GM12878 (cell line): ENCODE results near the gene KRR1. TPM values are rescaled to one million over a fixed set of nuclear protein-coding genes. Genes with fewer than 3 reads are reported as not detected.
A peak's percentile ranks its signal among the peaks of the same experiment; 100 is the strongest.

ENCODE experiments used
- ATAC-seq: fragments of 200-7000 bp; cut with Tn5 transposase; 3 replicates; pipeline ENCODE4 v1.9.1; 2020; ENCODE audit warnings: mild to moderate bottlenecking, moderate library complexity
- BruUV-seq: library from RNA; stranded (reverse); fragments of 400-500 nt; replicated peaks from 2 replicates; lab custom pipeline; 2021; lab: Mats Ljungman, UMichigan
- CTCF ChIA-PET: fragments of 300-600 bp; sonication (Branson Sonifier 250); formaldehyde crosslinking; extraction: SDS; loops from one replicate; lab custom pipeline; 2021; ENCODE audit warnings: inconsistent platforms; lab: Yijun Ruan, JAX
- POLR2A ChIA-PET: fragments of 350-600 bp; formaldehyde crosslinking; extraction: SDS; loops from one replicate; lab custom pipeline; 2021; ENCODE audit warnings: inconsistent platforms; lab: Charles Lee
- RAD21 ChIA-PET: fragments of 300-600 bp; sonication (Branson Sonifier 250); formaldehyde crosslinking; loops from one replicate; lab custom pipeline; 2023; ENCODE audit warnings: antibody characterized with exemption; ENCODE audit not compliant: unreplicated experiment; lab: Charles Lee
- SMC1A ChIA-PET: fragments of 300-600 bp; sonication (Branson Sonifier 250); formaldehyde crosslinking; loops from one replicate; lab custom pipeline; 2023; ENCODE audit not compliant: unreplicated experiment, uncharacterized antibody; lab: Charles Lee
- DNase-seq: peaks from one replicate; pipeline ENCODE4 v3.0.0-alpha.2; 2011; ENCODE audit warnings: low read depth, low spot score
- FAIRE-seq: peaks from 3 replicates; lab custom pipeline; 2011; peaks lifted over from hg19 to GRCh38; lab: Jason Lieb, UNC
- H2AFZ ChIP-seq: 2 replicates; pipeline ENCODE4 v1.6.0; 2011; ENCODE audit warnings: low read depth, low read length, control low read depth; ENCODE audit not compliant: control insufficient read depth
- H3K27ac ChIP-seq: 2 replicates; pipeline ENCODE4 v1.5.1; 2011; ENCODE audit warnings: control low read depth; ENCODE audit not compliant: control insufficient read depth, insufficient read depth
- H3K27me3 ChIP-seq, 2 experiments: replicated peaks in 1 of 2; 2 replicates each; pipeline versions ENCODE4 v1.6.0 to v1.6.1; 2011; ENCODE audit warnings: low read length in 1 of 2; ENCODE audit not compliant: control insufficient read depth in 2 of 2, insufficient read depth in 2 of 2
- H3K36me3 ChIP-seq, 2 experiments: 2 replicates each; pipeline ENCODE4 v1.5.1; 2011; ENCODE audit warnings: low read length in 1 of 2; ENCODE audit not compliant: control insufficient read depth in 2 of 2, insufficient read depth in 2 of 2
- H3K4me1 ChIP-seq: 2 replicates; pipeline ENCODE4 v1.6.1; 2011; ENCODE audit warnings: mild to moderate bottlenecking, low read length, moderate library complexity, mixed read lengths; ENCODE audit not compliant: control insufficient read depth, insufficient read depth
- H3K4me2 ChIP-seq: 2 replicates; pipeline ENCODE4 v1.6.0; 2011; ENCODE audit warnings: control low read depth; ENCODE audit not compliant: control insufficient read depth, insufficient read depth
- H3K4me3 ChIP-seq: fragments of 200-600 bp; sonication (generic); 2 replicates; pipeline ENCODE4 v1.5.1; 2016
- H3K79me2 ChIP-seq: 2 replicates; pipeline ENCODE4 v1.6.0; 2011; ENCODE audit warnings: low read length; ENCODE audit not compliant: control insufficient read depth, insufficient read depth
- H3K9ac ChIP-seq: 2 replicates; pipeline ENCODE4 v1.8.0; 2011; ENCODE audit warnings: low read length, control low read depth, mixed read lengths; ENCODE audit not compliant: control insufficient read depth, insufficient read depth
- H3K9me3 ChIP-seq: replicated peaks from 3 replicates; pipeline ENCODE4 v1.5.1; 2011; ENCODE audit warnings: mild to moderate bottlenecking, low read length; ENCODE audit not compliant: control insufficient read depth, insufficient read depth
- H4K20me1 ChIP-seq: 2 replicates; pipeline ENCODE4 v1.6.0; 2011; ENCODE audit not compliant: control insufficient read depth, insufficient read depth
- BMI1 ChIP-seq: fragments of 450-650 bp; IDR thresholded peaks from 2 replicates; pipeline ENCODE4 v1.6.1; 2016; ENCODE audit warnings: mild to moderate bottlenecking, moderate library complexity, borderline replicate concordance
- CREB1 ChIP-seq: IDR thresholded peaks from 2 replicates; pipeline ENCODE4 v1.6.1; 2012; ENCODE audit warnings: low read depth, mild to moderate bottlenecking, inconsistent platforms
- CREM ChIP-seq: IDR thresholded peaks from 2 replicates; pipeline ENCODE4 v1.6.1; 2014; ENCODE audit warnings: antibody characterized with exemption, low read depth
- ESRRA ChIP-seq: IDR thresholded peaks from 2 replicates; pipeline ENCODE4 v1.6.1; 2012; ENCODE audit warnings: mild to moderate bottlenecking, low read length, improper control_type of control experiment
- FOXM1 ChIP-seq: IDR thresholded peaks from 2 replicates; pipeline ENCODE4 v1.6.1; 2012; ENCODE audit warnings: low read depth, mild to moderate bottlenecking, inconsistent platforms, low read length, moderate library complexity
- GABPA ChIP-seq: IDR thresholded peaks from 2 replicates; pipeline ENCODE4 v1.6.1; 2014; ENCODE audit warnings: antibody characterized with exemption, low read depth, mild to moderate bottlenecking, inconsistent platforms
- HDAC6 ChIP-seq: fragments of 200-600 bp; sonication (generic); IDR thresholded peaks from one replicate; pipeline ENCODE4 v1.8.0; 2017; ENCODE audit warnings: antibody characterized with exemption; ENCODE audit not compliant: unreplicated experiment
- MEF2B ChIP-seq: fragments of 450-650 bp; IDR thresholded peaks from 2 replicates; pipeline ENCODE4 v1.6.1; 2018; ENCODE audit warnings: mild to moderate bottlenecking, moderate library complexity; ENCODE audit not compliant: partially characterized antibody, poor library complexity, severe bottlenecking
- PAX8 ChIP-seq: fragments of 450-650 bp; IDR thresholded peaks from 2 replicates; pipeline ENCODE4 v1.6.1; 2017; ENCODE audit warnings: mild to moderate bottlenecking, moderate library complexity
- RB1 ChIP-seq: fragments of 450-650 bp; formaldehyde crosslinking; IDR thresholded peaks from 2 replicates; pipeline ENCODE4 v1.6.1; 2017; ENCODE audit warnings: mild to moderate bottlenecking, borderline replicate concordance
- RELA ChIP-seq: fragments of 450-650 bp; IDR thresholded peaks from 2 replicates; pipeline ENCODE4 v1.8.0; 2014; ENCODE audit warnings: borderline replicate concordance; ENCODE audit not compliant: partially characterized antibody
- RELB ChIP-seq: fragments of 450-650 bp; IDR thresholded peaks from 2 replicates; pipeline ENCODE4 v1.6.1; 2017; ENCODE audit warnings: low read depth, mild to moderate bottlenecking, moderate library complexity
- SMAD5 ChIP-seq: IDR thresholded peaks from 2 replicates; pipeline ENCODE4 v1.6.1; 2016; ENCODE audit warnings: antibody characterized with exemption, low read depth
- ZNF384 ChIP-seq: IDR thresholded peaks from 2 replicates; pipeline ENCODE4 v1.6.1; 2012; ENCODE audit warnings: low read depth, mild to moderate bottlenecking, low read length, improper control_type of control experiment, borderline replicate concordance
- WGBS: methylation state at CpG from one replicate; pipeline ENCODE4 v1.1.6; 2016; ENCODE audit warnings: low lambda C conversion rate; ENCODE audit not compliant: insufficient replicate concordance, insufficient coverage; ENCODE audit errors: missing lambda C conversion rate; 5-methylcytosine and 5-hydroxymethylcytosine counted together
- in situ Hi-C: fragments of 300-500 bp; cut with MboI; formaldehyde crosslinking; loops from 9 replicates; pipeline ENCODE4 v1.14.3; 2018; ENCODE audit warnings: mixed read lengths
- intact Hi-C: fragments of 100-400 bp; cut with micrococcal nuclease; formaldehyde crosslinking; loops from one replicate; pipeline ENCODE4 v1.14.2; 2022; ENCODE audit not compliant: unreplicated experiment
- polyA plus RNA-seq, 11 experiments: library from polyadenylated mRNA; depleted of rRNA in 4 of 11; unstranded in 6 of 11; stranded (reverse) in 5 of 11; fragments of >200 nt; fragmentation: Nextera tagmentation in 4 of 11; fragmentation: Illumina TruSeq in 1 of 11; extraction: Ambion mirVana in 4 of 11; extraction: Trizol in 1 of 11; gene quantifications; 1 replicate in 1 of 11; 2 replicates in 10 of 11; pipeline versions ENCODE4 v1.2.1 to v1.2.3, GENCODE V29; 2011 to 2016; ENCODE audit warnings: inconsistent platforms in 2 of 11, missing spikeins in 2 of 11, low read depth in 1 of 11
- total RNA-seq, 4 experiments: library from RNA; depleted of rRNA in 3 of 4; stranded (reverse); fragments of >200 nt in 3 of 4; fragmentation: Illumina TruSeq in 1 of 4; extraction: Trizol in 1 of 4; gene quantifications; 2 replicates each; pipeline versions ENCODE4 v1.2.1 to v1.2.3, GENCODE V29; 2013 to 2021
- TF ChIP-seq, protein P1 (sequence below): IDR thresholded peaks from 2 replicates; pipeline ENCODE4 v1.6.1; 2012; ENCODE audit warnings: improper control_type of control experiment, low read depth, low read length; ENCODE audit not compliant: insufficient replicate concordance
- TF ChIP-seq, protein P2 (sequence below): fragments of 450-650 bp; IDR thresholded peaks from 2 replicates; pipeline ENCODE4 v1.6.1; 2016; ENCODE audit warnings: mild to moderate bottlenecking

Gene KRR1
- total and polyA plus RNA-seq, 10 of the 15 experiments (the other 5 are each of a cell fraction or from before 2014, with no cell fraction given), result 29.6 to 103 (median 75.3) TPM

GRCh38 chr12:75482646-75483045 lies 28.8 kb downstream of the KRR1 start:
- no peaks in the 10 kb centered on the region for H3K36me3 ChIP-seq
- H3K4me3 ChIP-seq, result peak overlapping the region; percentile 83
- DNase-seq (no peak), FAIRE-seq (no peak), ATAC-seq (peak; percentile 25)
- no TSS peak for BruUV-seq
- no peaks in the 10 kb centered on the region for H3K9me3 ChIP-seq
- in situ Hi-C loops (loop anchor here (25.0 kb wide), 1 partner anchor 795 kb away; no protein-coding TSS in a partner anchor), intact Hi-C loops (no loop called here)
- H3K27ac ChIP-seq, result peak overlapping the region; percentile 88; the same call in 1 of the 2 replicates
- CTCF ChIA-PET, result interaction anchor here (0.6 to 11.0 kb wide), 17 partner anchors 8 to 974 kb away, joined by 3 to 235 read pairs (median 25); partner anchors contain the start of genes BBS10, CAPS2, GLIPR1L1 and GLIPR1L2
- RAD21 ChIA-PET, result interaction anchor here (1.0 to 7.3 kb wide), 14 partner anchors 9 to 974 kb away, joined by 3 to 63 read pairs (median 14); partner anchors contain the start of genes BBS10, CAPS2, GLIPR1L1 and GLIPR1L2
- WGBS, result 4% methylated on average over 4 of the region's 4 CpGs
- peak overlapping the region; percentile 16 for H2AFZ ChIP-seq
- H4K20me1 ChIP-seq, result no peaks in the 10 kb centered on the region
- H3K4me1 ChIP-seq, result peaks cover 28% of the 10 kb centered on the region
- peaks cover 22% of the 10 kb centered on the region for H3K79me2 ChIP-seq
- no peak overlapping the region; the same call in 1 of the 2 replicates for H3K9ac ChIP-seq
- SMC1A ChIA-PET, result interaction anchor here (0.6 to 8.4 kb wide), 14 partner anchors 8 to 599 kb away, joined by 3 to 151 read pairs (median 20); partner anchors contain the start of genes CAPS2, GLIPR1L1, GLIPR1L2 and PHLDA1
- H3K27me3 ChIP-seq, result no peaks in the 10 kb centered on the region
- H3K4me2 ChIP-seq, result peak overlapping the region; percentile 64
- POLR2A ChIA-PET, result interaction anchor here (0.6 to 2.3 kb wide), 4 partner anchors 11 to 600 kb away, joined by 3 to 11 read pairs (median 6); no protein-coding TSS in a partner anchor
- TF ChIP-seq FOXM1, result no peak
- TF ChIP-seq SMAD5, result no peak
- no peak for TF ChIP-seq RELA
- TF ChIP-seq RELB, result peak; percentile 16; the same call in 1 of the 2 replicates
- peak; percentile 24; the same call in 1 of the 2 replicates for TF ChIP-seq CREM
- TF ChIP-seq ESRRA, result no peak
- TF ChIP-seq, protein P1, sequence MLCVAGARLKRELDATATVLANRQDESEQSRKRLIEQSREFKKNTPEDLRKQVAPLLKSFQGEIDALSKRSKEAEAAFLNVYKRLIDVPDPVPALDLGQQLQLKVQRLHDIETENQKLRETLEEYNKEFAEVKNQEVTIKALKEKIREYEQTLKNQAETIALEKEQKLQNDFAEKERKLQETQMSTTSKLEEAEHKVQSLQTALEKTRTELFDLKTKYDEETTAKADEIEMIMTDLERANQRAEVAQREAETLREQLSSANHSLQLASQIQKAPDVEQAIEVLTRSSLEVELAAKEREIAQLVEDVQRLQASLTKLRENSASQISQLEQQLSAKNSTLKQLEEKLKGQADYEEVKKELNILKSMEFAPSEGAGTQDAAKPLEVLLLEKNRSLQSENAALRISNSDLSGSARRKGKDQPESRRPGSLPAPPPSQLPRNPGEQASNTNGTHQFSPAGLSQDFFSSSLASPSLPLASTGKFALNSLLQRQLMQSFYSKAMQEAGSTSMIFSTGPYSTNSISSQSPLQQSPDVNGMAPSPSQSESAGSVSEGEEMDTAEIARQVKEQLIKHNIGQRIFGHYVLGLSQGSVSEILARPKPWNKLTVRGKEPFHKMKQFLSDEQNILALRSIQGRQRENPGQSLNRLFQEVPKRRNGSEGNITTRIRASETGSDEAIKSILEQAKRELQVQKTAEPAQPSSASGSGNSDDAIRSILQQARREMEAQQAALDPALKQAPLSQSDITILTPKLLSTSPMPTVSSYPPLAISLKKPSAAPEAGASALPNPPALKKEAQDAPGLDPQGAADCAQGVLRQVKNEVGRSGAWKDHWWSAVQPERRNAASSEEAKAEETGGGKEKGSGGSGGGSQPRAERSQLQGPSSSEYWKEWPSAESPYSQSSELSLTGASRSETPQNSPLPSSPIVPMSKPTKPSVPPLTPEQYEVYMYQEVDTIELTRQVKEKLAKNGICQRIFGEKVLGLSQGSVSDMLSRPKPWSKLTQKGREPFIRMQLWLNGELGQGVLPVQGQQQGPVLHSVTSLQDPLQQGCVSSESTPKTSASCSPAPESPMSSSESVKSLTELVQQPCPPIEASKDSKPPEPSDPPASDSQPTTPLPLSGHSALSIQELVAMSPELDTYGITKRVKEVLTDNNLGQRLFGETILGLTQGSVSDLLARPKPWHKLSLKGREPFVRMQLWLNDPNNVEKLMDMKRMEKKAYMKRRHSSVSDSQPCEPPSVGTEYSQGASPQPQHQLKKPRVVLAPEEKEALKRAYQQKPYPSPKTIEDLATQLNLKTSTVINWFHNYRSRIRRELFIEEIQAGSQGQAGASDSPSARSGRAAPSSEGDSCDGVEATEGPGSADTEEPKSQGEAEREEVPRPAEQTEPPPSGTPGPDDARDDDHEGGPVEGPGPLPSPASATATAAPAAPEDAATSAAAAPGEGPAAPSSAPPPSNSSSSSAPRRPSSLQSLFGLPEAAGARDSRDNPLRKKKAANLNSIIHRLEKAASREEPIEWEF, result peak; percentile 30
- no peak for TF ChIP-seq BMI1
- TF ChIP-seq, protein P2, sequence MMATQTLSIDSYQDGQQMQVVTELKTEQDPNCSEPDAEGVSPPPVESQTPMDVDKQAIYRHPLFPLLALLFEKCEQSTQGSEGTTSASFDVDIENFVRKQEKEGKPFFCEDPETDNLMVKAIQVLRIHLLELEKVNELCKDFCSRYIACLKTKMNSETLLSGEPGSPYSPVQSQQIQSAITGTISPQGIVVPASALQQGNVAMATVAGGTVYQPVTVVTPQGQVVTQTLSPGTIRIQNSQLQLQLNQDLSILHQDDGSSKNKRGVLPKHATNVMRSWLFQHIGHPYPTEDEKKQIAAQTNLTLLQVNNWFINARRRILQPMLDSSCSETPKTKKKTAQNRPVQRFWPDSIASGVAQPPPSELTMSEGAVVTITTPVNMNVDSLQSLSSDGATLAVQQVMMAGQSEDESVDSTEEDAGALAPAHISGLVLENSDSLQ, result peak; percentile 24; the same call in 1 of the 2 replicates
- peak; percentile 65 for TF ChIP-seq CREB1
- peak; percentile 85 for TF ChIP-seq MEF2B
- peak; percentile 40; the same call in 1 of the 2 replicates for TF ChIP-seq ZNF384
- no peak for TF ChIP-seq HDAC6
- peak; percentile 39; the same call in 1 of the 2 replicates for TF ChIP-seq GABPA
- TF ChIP-seq PAX8, result no peak
- TF ChIP-seq RB1, result no peak
